ENCODE measurements around the gene CYTH1.
A peak's percentile ranks its signal among the peaks of the same experiment; 100 is the strongest.
"Not testable (repeated sequence)": the region's sequence is repeated elsewhere in the genome, so short reads cannot be mapped to it uniquely, and the experiment has no call there.

The CYTH1 gene

DNA sequence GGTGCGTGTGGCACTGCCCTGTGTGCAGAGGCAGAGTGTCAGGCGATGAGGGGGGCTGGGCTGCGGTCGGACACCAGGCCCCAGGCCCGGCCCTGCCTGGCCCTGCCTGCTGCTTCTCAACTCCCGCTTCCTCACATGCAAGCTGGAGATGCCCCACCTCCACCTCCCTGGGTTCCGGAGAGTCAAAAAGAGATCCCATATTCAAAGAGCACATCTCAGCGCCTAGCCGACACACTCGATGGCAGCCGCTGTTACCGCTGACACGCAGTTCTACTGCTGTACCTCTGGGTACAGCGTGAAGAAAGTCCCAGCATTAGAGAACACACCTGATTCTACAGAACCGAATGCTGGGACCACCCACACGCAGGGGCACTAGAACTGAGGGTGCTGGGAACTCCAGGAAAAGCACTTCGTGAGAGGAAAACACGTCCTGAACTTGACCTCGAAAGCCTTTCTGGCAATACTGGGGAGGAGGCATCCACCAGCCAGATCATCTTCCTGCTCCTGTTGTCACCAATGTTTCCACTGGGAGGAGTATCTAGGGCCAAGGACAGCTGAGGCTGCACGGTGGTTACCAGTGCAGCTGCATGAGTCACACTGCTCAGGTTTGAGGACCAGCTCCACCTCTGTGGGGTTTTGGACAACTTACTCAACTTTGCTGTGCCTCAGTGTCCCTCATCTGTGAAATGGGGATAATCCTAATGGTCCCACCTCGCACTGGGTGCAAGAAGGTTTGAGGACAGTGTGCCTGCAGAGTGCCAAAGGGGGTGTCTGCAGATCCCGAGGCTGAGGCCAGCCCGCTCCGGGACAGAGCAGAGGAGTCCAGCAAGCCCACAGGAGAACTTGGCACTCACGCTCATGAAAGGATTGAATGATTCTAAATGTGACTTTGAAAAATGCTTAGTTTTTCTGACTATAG, 104.5 kb downstream of the CYTH1 start:
- peak in 1 of 10 donors; percentile 49 for DNase-seq
- intact Hi-C loops (cut with DNase I): no loop called here

DNA sequence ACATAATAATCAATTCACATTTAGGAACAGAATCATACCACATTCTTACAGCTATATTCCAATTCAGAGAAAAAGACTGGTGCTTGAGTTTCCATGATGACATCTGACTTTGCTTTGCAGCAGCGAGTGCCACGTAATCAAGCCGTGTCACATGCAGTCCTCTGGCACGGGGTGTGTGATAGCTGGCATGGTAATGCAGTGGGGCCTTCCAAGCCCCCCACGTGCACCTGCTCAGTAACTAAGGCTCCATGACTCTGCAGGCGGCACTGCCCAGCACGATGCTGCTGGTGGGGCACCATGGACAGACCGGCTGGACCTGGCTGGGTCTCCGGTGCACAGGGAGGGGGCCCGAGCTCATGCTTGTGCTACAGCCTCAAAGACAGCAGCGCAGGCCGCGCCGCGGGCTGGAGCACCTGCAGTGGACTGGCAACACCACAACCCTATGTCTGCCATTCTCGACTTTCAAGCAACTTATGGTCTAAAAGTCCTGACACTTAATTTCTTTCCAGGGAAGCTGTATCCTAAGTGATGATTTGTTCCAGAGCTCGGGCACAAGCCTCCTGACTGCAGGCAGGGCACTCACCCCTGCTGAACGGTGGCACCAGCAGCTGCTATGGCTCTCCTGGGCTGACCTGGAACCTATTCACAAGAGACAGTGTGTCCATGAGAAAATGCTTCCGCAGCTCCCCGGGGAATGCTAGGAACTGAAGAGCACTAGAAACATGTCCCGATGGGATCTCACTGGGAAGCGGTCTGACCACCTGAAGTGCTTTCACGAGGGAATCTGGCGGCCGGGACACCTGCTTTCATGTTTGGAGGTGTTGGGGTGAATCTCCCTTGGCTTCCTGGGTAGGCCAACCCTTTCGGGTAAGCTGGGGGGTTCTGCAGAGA, 105.4 kb downstream of the CYTH1 start:
- intact Hi-C loops (cut with DNase I): no loop called here
- peak in 1 of 10 donors; percentile 77 for DNase-seq

GRCh38 chr17:78675836-78676235, 106.2 kb downstream of the CYTH1 start:
- intact Hi-C loops (cut with DNase I): no loop called here
- peak in 2 of 10 donors; percentile 63 to 77 for DNase-seq

GRCh38 chr17:78675316-78675616, 106.8 kb downstream of the CYTH1 start:
- intact Hi-C loops (cut with DNase I): no loop called here
- DNase-seq: peak in 2 of 10 donors; percentile 45 to 74

- DNase-seq: peak in 2 of 10 donors; percentile 64 to 73
- intact Hi-C loops (cut with DNase I): no loop called here
Measured at GRCh38 chr17:78674595-78675315, 107.3 kb downstream of the CYTH1 start.

- intact Hi-C loops (cut with DNase I): no loop called here
- DNase-seq: peak in 2 of 10 donors; percentile 40 to 73
Measured at GRCh38 chr17:78674156-78674555, 107.9 kb downstream of the CYTH1 start.

DNA sequence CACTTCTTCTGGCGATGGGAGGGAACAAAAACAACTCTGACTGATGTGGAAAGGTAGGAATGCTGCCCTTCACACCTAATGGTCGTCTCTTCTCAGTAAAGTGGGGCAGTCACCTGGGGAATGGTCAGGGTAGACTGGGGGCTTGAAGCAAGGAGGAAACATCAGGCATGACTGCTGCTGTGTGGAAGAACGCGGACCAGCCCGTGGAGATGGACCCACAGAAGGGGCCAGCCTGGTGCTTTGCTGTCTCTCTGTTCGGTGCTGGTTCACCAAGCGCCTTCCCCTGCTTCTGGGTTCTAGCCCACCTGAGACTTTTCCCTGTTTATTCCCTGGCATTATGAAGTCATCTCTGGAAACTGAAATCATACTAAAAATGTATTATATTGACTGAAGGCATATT, 108.7 kb downstream of the CYTH1 start:
- intact Hi-C loops (cut with DNase I): no loop called here
- peak in 1 of 10 donors; percentile 72 for DNase-seq

GRCh38 chr17:78672871-78673371, 109.2 kb downstream of the CYTH1 start:
- peak in 1 of 10 donors; percentile 45 for DNase-seq
- intact Hi-C loops (cut with DNase I): no loop called here

GRCh38 chr17:78672005-78672404, 110.1 kb downstream of the CYTH1 start:
- intact Hi-C loops (cut with DNase I): no loop called here
- no peak for DNase-seq

DNA sequence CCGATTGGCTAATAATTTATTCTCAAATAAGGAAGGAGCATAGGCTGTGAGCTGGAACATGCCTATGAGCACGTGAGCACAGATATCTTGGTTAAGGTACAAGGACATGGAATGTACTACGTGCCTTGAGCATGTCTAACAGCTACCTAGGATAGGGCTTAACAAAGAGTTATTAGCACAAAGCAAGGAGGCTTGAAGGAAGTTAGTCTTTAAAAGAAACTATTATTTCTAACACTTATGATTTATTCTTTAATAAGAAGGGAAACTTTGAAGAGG, 110.4 kb downstream of the CYTH1 start:
- intact Hi-C loops (cut with DNase I); DNase-seq: not testable (repeated sequence)

DNA sequence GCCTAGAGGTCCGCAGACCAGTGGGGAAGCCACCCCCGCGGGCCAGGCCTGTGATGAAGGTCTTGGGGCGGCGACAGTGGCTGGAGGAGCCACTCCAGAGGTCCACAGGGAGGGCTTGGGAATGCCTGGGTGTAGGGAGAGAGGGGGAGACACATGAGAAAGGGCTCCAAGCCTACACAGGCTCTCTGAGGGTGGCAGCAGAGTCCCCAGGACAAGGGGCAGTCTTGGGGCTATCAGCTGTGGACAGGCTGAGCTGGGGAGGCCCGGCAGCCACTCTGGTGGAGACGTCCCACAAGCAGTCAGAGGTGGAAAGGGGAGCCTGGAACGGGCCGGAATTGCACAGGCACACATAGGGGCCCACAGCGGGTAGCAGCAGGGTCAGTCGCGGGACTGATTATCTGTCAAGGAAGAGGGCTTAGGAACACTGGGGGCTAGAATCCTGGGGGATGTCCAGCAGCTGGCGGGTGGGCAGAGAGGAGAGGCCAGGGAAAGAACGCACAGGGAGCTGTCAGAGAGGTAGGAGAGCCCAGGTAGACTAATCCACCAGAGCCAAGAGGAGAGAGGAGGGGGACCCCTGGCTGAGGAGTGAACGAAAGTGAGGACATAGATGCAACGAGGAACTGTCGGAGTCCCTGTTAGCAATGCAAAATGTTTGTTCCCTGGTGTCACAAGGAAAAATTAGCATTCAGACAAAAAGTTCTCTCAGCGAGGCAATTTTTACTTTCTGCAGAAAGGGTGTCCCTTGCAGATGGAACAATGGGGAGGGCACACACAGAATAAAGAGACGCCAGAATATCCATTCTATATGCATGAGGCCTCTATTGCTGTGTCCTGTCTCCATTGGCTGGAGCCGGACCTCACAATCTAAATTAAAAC, 111.0 kb downstream of the CYTH1 start:
- peak in 1 of 10 donors; percentile 60 for DNase-seq
- intact Hi-C loops (cut with DNase I): no loop called here

DNA sequence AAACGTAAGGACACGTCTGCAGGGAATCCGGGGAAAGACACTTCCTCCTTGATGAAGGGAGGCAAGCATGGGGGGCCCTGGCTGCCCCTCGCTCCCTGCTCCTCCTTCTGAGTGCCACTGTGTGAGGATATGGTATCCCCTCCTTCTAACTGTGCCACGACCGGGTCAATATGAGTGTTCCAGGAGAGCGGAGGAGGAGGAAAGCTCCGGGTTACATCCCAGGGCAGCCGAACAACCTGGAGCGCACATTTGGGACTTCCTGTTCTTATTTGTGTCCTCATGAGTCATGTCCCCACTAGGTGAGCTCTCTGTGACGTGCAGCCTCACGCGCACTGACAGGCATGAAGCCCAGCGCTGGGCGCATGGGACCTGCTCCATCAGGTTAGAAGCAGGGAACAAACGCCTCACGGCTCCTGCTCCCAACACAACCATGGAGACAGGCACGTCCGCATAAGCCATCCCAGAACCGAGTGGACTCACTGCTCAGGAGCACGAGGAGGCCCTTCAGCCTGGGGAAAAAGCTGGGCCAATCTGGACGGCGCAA, 112.0 kb downstream of the CYTH1 start:
- peak in 1 of 10 donors; percentile 68 for DNase-seq
- intact Hi-C loops (cut with DNase I): no loop called here

GRCh38 chr17:78669256-78669974, 112.7 kb downstream of the CYTH1 start:
- DNase-seq: peak in 1 of 10 donors; percentile 78
- intact Hi-C loops (cut with DNase I): no loop called here

- DNase-seq: peak in 2 of 10 donors; percentile 16 to 39
- intact Hi-C loops (cut with DNase I): no loop called here
Measured at GRCh38 chr17:78668847-78669246, 113.2 kb downstream of the CYTH1 start.

DNA sequence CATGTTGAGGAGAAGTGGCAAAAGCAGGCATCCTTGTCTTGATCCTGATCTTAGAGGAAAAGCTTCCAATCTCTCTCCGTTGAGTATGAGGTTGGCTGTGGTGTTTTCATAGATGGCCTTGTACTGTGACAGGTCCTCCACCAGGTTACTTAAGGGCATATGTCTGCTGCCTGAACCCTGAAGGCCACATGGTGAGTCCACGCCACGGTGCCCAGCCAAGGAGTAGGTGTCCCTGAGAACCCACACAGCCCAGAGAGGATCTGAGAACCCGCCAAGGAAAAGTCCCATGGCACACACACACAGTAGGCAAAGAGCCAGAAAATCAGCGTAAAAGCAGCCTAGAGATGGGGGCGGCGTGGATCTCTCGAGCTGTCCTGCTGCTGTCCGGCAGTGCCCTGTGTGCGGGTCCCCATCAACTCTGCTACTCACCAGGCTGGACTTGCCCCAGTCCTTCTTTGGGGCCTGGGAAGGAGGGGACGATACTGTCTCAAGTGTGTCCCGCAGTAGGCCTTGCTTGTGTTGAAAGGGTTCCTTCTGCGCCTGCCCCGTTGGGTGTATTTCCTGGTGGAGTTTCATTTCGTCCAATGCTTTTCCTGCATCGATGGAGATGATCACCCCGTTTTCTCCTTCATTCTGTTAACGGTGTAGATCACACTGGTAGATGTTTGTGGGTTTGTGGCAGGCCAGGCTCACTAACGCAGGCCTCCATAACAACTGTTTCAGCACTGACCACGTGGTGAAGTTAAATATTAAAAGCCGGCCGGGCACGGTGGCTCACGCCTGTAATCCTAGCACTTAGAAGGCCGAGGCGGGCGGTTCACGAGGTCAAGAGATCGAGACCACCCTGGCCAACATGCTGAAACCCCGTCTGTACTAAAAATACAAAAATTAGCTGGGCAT, 114.1 kb downstream of the CYTH1 start:
- intact Hi-C loops (cut with DNase I): no loop called here
- DNase-seq: peak in 1 of 10 donors; percentile 69

DNA sequence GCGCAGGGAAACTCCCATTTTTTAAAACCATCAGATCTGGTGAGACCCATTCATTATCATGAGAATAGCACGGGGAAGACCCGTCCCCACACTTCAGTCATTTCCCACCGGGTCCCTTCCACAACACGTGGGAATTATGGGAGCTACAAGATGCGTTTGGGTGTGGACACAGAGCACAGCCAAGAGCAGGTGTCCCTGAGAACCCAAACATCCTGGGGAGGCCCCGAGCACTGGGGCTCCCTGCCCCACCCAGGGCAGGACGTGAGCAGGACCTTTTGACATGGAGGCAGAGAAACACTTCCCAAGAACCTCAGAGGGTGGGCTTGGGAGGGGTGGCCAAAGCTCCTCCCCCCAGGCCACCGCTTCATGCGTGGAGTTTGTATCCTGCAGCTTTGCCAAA, 115.0 kb downstream of the CYTH1 start:
- intact Hi-C loops (cut with DNase I): no loop called here
- peak in 1 of 10 donors; percentile 63 for DNase-seq
